Adrenal gland (tissue), 12 donors: ENCODE measurements around the gene GATA5. TPM values are rescaled to one million over a fixed set of nuclear protein-coding genes. Genes with fewer than 3 reads are reported as not detected.

Experiments
- DNase-seq, 7 donors: peaks; one replicate each; pipeline ENCODE4 v3.0.0-alpha.2; 2019 to 2020
- H3K27ac ChIP-seq, 5 donors: fragments of 200-600 bp; sonication (generic) in 4 of 5; 1 replicate in 3 of 5; 2 replicates in 2 of 5; pipeline versions ENCODE4 v1.5.1 to v1.8.0; 2016 to 2020; ENCODE audit warnings: mild to moderate bottlenecking in 1 of 5
- H3K27me3 ChIP-seq: fragments of 200-600 bp; 2 replicates; pipeline ENCODE4 v1.8.0; 2021
- H3K36me3 ChIP-seq, 2 donors: fragments of 200-600 bp; replicated peaks in 1 of 2; 1 replicate in 1 of 2; 2 replicates in 1 of 2; pipeline versions ENCODE4 v1.5.1 to v1.8.0; 2018 to 2022
- H3K4me1 ChIP-seq, 2 donors: fragments of 200-600 bp; replicated peaks in 1 of 2; 1 replicate in 1 of 2; 2 replicates in 1 of 2; pipeline versions ENCODE4 v1.5.1 to v1.8.0; 2018 to 2021
- H3K4me3 ChIP-seq, 4 donors: fragments of 200-600 bp; sonication (generic) in 3 of 4; one replicate each; pipeline ENCODE4 v1.5.1; 2016 to 2018
- H3K9me3 ChIP-seq, 3 donors: fragments of 200-600 bp; sonication (generic) in 1 of 3; replicated peaks in 1 of 3; 1 replicate in 2 of 3; 2 replicates in 1 of 3; pipeline versions ENCODE4 v1.5.1 to v1.8.0; 2016 to 2021
- POLR2A ChIP-seq, 2 donors: fragments of 450-650 bp; IDR thresholded peaks; one replicate each; pipeline ENCODE4 v1.6.1; 2017; ENCODE audit warnings: antibody characterized with exemption in 2 of 2, mild to moderate bottlenecking in 2 of 2, moderate library complexity in 1 of 2
- WGBS, 4 donors: extraction: QIAGEN DNeasy Blood & Tissue Kit in 2 of 4; methylation state at CpG; one replicate each; pipeline versions ENCODE4 v1.1.5 to v1.1.7; 2013 to 2017; 5-methylcytosine and 5-hydroxymethylcytosine counted together
- intact Hi-C, 2 donors: fragments of 100-400 bp; cut with DNase I; formaldehyde crosslinking; loops; one replicate each; pipeline versions ENCODE4 v1.14.1 to v1.15.0; 2022 to 2023
- polyA plus RNA-seq, 3 donors: library from polyadenylated mRNA; stranded (reverse); fragments of 200-250 nt in 2 of 3; fragments of 350-450 nt in 1 of 3; fragmentation: Illumina TruSeq in 1 of 3; extraction: RNeasy Lipid Tissue Mini Kit (QIAGEN cat#74804) in 1 of 3; gene quantifications; one replicate each; pipeline ENCODE4 v1.2.3, GENCODE V29; 2013 to 2014
- total RNA-seq, 9 donors: library from RNA; depleted of rRNA in 4 of 9; stranded (reverse); fragments of >200 nt in 4 of 9; fragments of 120-200 nt in 1 of 9; fragmentation: NEBNext Ultra II Directional in 1 of 9; extraction: Animal tissue kit (Norgen Biotek cat#: 25700) in 1 of 9; gene quantifications; one replicate each; pipeline versions ENCODE4 v1.1.0 to v1.2.4, GENCODE V29; 2013 to 2023
- TF ChIP-seq, protein P1 (sequence below), 6 experiments: fragments of 450-650 bp in 4 of 6; fragments of 200-600 bp in 2 of 6; sonication (generic) in 1 of 6; IDR thresholded peaks; 1 replicate in 5 of 6; 2 replicates in 1 of 6; pipeline versions ENCODE4 v1.5.1 to v1.8.0; 2016 to 2021; ENCODE audit warnings: antibody characterized with exemption in 6 of 6, mild to moderate bottlenecking in 2 of 6, moderate library complexity in 1 of 6
- donor health status: healthy with polysubstance abuse.
- donor health status: Bipolar disorder and iron deficiency.
- donor health status: DM: yes; HTN: yes; CAD: no.
- donor health status: DM: no; HTN: no; CAD: no.
- donor health status: DM: no; HTN: no; CAD: no.
- donor health status: DM: yes; HTN: yes; CAD: no.

GATA5 gene
- total and polyA plus RNA-seq, 12 donors, result 0.67 to 12.0 (median 5.7) TPM

DNA sequence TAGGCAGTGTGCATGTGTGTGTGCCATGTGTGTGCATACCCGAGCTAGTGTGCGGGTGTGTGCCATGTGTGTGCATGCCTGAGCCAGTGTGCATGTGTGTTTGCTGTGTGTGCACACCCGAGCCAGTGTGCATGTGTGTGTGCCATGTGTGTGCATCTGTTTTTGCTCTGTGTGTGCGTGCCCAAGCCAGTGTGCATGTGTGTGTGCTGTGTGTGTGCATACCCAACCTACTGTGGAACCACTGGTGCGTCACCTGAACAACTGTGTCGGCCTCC is 54.1 kb downstream of the GATA5 start:
- no peaks in the 10 kb centered on the region for H3K4me1 ChIP-seq
- no peaks in the 10 kb centered on the region for H3K27me3 ChIP-seq
- H3K9me3 ChIP-seq, result no peaks in the 10 kb centered on the region
- WGBS, 4 donors, result 84 to 100% (median 88%) methylated on average over 3 to 6 of the region's 6 CpGs
- intact Hi-C loops, result no loop called here
- no peak overlapping the region for H3K4me3 ChIP-seq
- no peaks in the 10 kb centered on the region for H3K36me3 ChIP-seq
- DNase-seq, result no peak
- TF ChIP-seq POLR2A (IDR thresholded peaks at IDR 0.05), result no peak
- TF ChIP-seq, protein P1, sequence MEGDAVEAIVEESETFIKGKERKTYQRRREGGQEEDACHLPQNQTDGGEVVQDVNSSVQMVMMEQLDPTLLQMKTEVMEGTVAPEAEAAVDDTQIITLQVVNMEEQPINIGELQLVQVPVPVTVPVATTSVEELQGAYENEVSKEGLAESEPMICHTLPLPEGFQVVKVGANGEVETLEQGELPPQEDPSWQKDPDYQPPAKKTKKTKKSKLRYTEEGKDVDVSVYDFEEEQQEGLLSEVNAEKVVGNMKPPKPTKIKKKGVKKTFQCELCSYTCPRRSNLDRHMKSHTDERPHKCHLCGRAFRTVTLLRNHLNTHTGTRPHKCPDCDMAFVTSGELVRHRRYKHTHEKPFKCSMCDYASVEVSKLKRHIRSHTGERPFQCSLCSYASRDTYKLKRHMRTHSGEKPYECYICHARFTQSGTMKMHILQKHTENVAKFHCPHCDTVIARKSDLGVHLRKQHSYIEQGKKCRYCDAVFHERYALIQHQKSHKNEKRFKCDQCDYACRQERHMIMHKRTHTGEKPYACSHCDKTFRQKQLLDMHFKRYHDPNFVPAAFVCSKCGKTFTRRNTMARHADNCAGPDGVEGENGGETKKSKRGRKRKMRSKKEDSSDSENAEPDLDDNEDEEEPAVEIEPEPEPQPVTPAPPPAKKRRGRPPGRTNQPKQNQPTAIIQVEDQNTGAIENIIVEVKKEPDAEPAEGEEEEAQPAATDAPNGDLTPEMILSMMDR (IDR thresholded peaks at IDR 0.05), result no peak
- H3K27ac ChIP-seq, result no peak overlapping the region

DNA sequence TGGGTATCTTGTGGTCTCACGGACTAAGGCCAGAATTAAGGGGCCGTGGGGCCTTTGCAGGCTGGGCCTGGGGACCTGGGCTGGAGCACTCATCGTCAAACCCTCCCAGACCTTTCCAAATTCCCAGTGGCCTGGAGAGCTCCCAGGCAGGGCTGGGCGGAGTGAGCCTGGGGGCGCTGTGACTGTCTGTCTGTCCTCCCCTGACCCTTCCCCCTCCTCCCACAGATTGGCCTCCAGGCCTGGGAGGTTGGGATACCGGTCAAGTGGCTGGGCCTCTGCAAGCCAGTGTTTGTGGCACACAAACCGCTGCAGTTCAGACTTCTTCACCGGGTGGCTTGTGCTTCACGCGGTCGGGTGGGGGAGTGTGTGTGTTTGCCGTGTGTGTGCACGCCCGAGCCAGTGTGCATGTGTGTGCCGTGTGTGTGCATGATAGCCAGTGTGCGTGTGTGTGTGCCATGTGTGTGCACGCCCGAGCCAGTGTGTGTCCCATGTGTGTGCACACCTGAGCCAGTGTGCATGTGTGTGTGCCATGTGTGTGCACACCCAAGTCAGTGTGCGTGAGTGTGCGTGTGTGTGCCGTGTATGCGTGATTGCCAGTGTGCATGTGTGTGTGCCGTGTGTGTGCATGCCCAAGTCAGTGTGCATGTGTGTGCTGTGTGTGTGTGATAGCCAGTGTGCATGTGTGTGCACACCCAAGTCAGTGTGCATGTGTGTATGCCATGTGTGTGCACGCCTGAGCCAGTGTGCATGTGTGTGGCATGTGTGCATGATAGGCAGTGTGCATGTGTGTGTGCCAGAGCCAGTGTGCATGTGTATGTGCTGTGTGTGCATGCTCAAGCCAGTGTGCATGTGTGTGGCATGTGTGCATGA is 54.7 kb downstream of the GATA5 start:
- intact Hi-C loops, result no loop called here
- no peak for DNase-seq
- no peak for TF ChIP-seq POLR2A (IDR thresholded peaks at IDR 0.05)
- TF ChIP-seq, protein P1 (IDR thresholded peaks at IDR 0.05), result no peak
- Histone ChIP-seq H3K27me3 (no peaks in the 10 kb centered on the region), H3K27ac (no peak overlapping the region), H3K36me3 (no peaks in the 10 kb centered on the region), H3K4me1 (no peaks in the 10 kb centered on the region), H3K9me3 (no peaks in the 10 kb centered on the region), H3K4me3 (no peak overlapping the region)
- WGBS, 4 donors, result 72 to 87% (median 84%) methylated on average over 5 to 24 of the region's 24 CpGs

DNA sequence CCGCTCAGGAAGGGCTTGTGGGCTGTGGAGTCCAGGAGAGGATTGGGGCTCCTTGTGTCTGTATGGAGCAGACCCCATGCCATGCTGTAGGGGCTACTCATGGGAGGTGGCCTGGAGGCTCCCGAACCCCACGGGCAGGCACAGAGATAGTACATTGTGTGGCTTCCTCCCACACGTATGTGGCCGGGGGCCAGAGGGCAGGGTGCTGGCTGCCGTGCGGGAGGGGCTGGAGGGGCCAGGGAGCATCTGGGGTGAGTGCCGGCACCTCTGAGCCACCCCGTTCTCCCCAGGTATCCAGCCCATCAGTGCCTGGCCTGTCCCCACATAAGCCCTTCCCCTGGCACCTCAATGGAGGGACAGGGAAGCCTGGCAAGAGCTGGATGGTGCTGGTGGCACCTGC is 56.0 kb downstream of the GATA5 start:
- 75 to 85% (median 77%) methylated on average over 4 to 9 of the region's 9 CpGs for WGBS, 4 donors
- intact Hi-C loops, result no loop called here
- no peaks in the 10 kb centered on the region for H3K9me3 ChIP-seq
- H3K27ac ChIP-seq, result no peak overlapping the region
- no peaks in the 10 kb centered on the region for H3K4me1 ChIP-seq
- DNase-seq, result no peak
- TF ChIP-seq, protein P1 (IDR thresholded peaks at IDR 0.05), result no peak
- no peak for TF ChIP-seq POLR2A (IDR thresholded peaks at IDR 0.05)
- no peaks in the 10 kb centered on the region for H3K27me3 ChIP-seq
- H3K36me3 ChIP-seq, result no peaks in the 10 kb centered on the region
- H3K4me3 ChIP-seq, result no peak overlapping the region

DNA sequence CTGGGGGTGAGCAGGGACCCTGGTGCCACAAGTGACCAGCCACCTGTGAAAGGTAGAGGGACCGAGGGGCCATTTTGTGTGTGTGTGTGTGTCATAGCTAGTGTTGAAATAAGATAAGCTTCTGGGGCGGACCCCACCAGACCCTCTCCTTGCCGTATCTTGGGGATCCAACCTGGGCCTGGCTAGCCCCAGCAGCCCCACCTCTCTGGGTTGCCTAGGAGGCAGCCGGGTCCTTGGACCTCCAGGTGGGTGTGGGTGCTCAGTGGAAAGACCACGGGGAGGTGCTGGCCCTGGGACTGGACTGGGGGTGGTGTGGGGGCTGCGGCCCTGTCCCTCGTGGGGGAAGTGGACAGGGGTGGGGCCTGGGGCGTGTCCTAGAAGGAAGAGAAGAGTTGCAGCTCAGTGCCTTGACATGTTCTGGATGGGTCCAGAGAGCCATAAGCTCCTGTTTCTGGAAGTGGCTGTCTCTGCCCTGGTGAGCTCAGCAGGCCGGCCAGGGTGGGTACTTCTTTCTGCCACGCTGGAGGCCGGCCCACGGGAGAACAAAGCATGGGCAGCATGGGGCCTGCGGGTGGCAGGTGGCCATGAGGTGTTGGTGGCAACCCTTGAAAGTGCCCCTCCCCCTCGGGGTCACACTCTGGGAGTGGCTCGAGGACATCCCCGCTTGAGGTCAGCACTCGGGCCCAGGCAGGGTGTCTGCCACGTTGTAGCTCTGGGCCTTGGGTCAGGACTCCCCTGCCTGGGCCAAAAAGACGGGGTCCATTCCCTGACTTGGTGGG is 56.9 kb downstream of the GATA5 start:
- intact Hi-C loops, result no loop called here
- Histone ChIP-seq H3K27me3 (no peaks in the 10 kb centered on the region), H3K27ac (no peak overlapping the region), H3K36me3 (no peaks in the 10 kb centered on the region), H3K9me3 (no peaks in the 10 kb centered on the region), H3K4me3 (no peak overlapping the region), H3K4me1 (no peaks in the 10 kb centered on the region)
- TF ChIP-seq, protein P1 (IDR thresholded peaks at IDR 0.05), result no peak
- TF ChIP-seq POLR2A (IDR thresholded peaks at IDR 0.05), result no peak
- DNase-seq, result no peak
- 60 to 79% (median 74%) methylated on average over 2 to 19 of the region's 19 CpGs for WGBS, 4 donors
